Activated CD8-positive, alpha-beta memory T cell treated with anti-CD3 and anti-CD28 coated beads, Interleukin-2, amount 50 U/mL, for 24 hours (primary cell): ENCODE measurements around the gene CHRNA5.
"Not testable (repeated sequence)": the region's sequence is repeated elsewhere in the genome, so short reads cannot be mapped to it uniquely, and the experiment has no call there.

ENCODE experiments used
- DNase-seq: peaks from one replicate; pipeline ENCODE4 v3.0.0-alpha.2; 2020; ENCODE audit errors: extremely low read depth

CHRNA5 gene

DNA sequence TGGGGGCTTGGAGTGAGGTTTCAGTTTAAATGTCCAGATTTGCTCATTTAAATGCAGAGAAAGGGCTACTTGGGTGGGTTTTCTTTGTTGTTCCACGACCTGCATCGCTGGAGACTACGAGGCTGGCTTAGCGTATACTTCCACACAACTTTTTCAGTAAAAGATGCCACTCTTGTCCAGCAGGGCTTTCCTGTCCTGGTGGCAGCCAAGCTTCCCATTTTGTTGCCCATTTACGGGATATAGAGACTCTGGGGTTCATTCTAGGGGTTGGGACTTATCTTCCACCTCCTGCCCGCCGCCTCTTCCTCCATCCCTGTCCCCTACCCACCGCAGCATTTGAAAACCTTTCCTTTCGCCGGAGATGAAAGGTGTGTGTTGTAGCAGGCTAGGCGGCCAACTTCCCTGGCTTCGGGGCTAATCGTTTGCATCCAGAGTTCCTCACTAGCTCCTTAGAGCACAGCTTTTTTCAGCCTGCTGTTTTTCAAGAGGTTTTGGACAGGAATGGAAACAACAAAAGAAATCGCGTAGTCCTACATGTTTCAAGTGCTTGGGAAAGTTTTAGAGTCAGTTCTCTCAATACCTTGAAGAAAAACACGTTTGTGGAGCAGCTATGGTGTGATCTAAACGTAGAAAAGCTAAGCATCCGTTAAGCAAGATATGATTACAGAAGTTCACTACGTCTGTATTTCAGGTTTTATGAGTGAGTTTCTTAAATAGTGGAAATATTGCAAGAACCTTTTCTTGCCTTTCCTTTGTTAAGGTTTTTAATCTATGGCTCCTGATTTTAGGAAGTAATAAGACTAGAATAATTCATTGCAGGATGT, 843 bp downstream of the CHRNA5 start:
- no peak for DNase-seq

DNA sequence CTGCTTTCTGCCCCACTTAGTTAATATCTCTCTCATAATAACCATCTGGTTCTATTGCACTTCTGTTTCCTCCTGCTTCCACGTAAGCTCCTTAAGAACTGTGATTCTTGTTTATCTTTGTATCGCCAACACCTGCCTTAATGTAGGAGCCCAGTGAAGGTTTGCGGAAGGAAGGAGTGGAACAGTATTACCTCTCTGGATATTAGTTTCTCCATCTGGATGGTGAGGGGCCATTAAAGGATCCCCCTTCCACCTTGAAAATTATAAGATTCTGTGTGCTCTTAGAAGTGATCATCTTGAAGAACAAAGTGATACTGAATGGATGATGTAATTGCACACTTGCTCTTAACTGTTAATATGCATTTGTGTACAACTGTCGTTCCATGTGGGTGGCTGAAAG, 2.2 kb downstream of the CHRNA5 start:
- no peak for DNase-seq

DNA sequence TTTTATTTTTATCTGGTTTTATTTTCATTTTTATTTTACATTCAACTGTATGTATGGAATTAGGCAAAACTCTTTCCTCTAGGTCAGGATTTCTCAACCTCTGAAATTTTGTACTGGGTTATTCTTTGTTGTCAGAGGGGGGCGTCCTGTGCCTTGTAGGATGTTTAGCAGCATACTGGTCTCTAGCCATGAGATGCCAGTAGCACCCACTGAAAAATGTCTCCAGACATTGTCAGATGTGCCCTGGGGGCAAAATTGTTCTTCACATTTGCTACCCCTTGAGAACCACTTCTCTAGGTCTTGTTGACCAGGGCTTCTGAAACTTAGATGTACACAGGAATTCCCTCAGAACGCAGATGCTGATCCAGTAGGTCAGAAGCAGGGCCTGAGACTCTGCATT, 5.4 kb downstream of the CHRNA5 start:
- DNase-seq: no peak

DNA sequence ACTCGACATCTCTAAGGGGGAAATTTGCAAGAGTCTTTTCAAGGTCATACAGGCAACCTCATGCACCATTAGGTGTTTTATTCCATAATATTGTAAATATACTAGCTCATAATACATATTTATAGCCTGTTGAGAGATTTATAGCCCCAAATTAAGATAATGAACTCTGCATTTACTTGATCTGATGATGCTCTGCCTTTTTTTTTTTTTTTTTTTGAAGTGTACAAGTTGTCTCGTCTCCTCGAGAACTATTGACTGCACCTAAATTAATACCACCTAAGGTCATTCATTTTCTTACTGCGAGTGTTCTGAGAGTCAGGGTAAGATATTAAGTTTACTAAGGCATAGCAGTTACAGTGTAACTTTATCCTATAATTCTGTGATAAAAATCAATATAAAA, 6.1 kb downstream of the CHRNA5 start:
- no peak for DNase-seq

- no peak for DNase-seq
Measured at GRCh38 chr15:78573416-78573815, 8.1 kb downstream of the CHRNA5 start.

DNA sequence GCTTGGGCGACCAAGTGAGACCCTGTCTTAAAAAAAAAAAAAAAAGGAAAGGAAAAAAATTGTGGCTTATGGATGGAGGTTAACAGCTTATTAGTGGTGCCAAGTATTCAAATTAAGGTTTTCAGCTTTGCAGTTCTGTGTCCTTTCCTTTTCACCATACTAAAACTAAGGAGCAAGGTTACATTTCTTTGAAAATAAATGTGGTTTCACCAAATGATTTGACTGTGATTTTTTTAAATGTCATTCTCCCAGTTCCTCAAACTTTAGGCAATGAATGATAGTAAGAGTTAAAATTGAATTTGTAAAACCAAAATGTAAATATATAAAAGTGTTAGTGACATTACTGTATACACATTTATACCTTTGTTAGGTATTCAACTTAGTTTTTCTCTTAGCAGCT, 9.6 kb downstream of the CHRNA5 start:
- DNase-seq: no peak

DNA sequence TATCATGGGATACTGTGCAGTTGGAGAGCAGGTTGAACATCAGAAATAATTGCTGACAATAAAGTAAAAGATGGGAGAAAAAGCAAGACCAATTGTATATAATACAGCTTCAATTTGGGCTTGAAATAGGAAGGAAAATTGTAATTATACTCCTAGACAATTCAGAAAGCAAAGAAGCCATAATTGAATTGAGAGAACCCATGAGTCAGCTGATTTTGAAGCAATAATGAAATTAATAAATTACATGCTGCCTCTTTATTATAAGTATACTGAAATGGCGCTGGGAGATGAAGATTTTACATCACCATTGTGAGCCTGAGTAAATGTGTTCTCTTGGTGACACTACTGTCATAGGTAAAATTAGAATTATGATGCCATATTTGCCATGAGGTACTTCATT, 32.3 kb downstream of the CHRNA5 start:
- no peak for DNase-seq

GRCh38 chr15:78598348-78598747, 33.0 kb downstream of the CHRNA5 start:
- DNase-seq: no peak

DNA sequence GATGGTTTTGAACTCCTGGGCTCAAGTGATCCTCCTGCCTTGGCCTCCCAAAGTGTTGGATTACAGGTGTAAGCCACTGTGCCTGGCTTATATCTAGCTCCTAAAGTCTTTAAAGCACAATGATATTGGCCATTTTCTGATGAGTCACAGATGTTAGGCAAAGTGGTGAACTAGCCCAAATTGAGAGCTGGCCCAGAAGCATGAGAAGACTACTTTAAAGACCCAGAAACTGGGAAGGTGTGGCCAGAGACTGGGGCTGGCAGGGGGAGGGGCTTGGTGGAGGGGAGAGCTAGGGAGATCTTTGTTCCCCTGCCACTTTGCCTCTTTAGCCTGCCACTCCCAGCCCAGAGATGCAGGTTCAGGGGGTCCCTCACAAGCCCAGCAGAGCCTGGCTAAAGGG, 33.9 kb downstream of the CHRNA5 start:
- DNase-seq: no peak

- DNase-seq: no peak
Measured at GRCh38 chr15:78603467-78603866, 38.1 kb downstream of the CHRNA5 start.

DNA sequence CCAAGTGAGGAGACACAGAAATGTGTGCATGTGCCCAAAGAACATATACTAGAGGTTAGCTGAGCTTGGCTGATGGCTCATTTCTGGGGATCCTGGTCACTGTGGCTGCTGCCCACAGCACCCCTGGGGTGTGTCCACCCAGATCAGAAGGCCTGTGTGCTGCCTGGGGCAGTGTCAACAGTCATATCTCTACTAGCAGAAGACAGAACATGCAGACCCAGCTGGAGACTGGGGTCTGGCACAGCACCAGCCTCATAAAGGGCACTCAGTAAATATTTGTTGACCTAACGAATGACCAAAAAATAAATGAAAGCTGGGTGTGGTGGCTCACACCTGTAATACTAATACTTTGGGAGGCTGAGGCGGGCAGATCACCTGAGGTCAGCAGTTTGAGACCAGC, 39.1 kb downstream of the CHRNA5 start:
- no peak for DNase-seq

- no peak for DNase-seq
Measured at GRCh38 chr15:78605201-78605600, 39.9 kb downstream of the CHRNA5 start.

GRCh38 chr15:78605680-78606079, 40.4 kb downstream of the CHRNA5 start:
- DNase-seq: no peak

DNA sequence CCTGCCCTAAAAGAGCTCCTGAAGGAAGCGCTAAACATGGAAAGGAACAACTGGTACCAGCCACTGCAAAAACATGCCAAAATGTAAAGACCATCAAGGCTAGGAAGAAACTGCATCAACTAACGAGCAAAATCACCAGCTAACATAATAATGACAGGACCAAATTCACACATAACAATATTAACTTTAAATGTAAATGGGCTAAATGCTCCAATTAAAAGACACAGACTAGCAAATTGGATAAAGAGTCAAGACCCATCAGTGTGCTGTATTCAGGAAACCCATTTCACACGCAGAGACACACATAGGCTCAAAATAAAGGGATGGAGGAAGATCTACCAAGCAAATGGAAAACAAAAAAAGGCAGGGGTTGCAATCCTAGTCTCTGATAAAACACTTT, 44.2 kb downstream of the CHRNA5 start:
- DNase-seq: not testable (repeated sequence)

GRCh38 chr15:78614021-78614420, 48.7 kb downstream of the CHRNA5 start:
- DNase-seq: no peak

DNA sequence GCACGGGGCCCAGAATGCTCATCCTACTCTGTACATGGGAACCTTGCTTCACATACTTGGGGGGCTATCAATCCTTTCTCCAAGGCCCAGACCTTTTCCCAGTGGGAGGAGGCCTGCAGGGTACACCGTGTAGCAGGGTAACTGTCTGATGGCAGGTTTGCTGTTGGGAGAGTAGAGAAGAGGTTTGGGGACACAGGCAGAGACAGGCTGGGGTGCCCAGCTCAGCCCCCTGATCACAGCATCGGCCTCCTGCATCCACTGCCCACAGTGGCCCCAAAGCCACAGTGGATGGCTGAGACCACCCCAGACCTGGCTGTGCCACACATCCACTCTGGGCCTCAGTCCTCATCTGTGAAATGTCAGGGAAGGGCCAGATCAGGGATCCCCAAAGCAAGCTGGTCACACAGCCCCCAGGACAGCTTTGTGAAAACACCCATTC, 49.9 kb downstream of the CHRNA5 start:
- DNase-seq: no peak

GRCh38 chr15:78616506-78616905, 51.2 kb downstream of the CHRNA5 start:
- no peak for DNase-seq

DNA sequence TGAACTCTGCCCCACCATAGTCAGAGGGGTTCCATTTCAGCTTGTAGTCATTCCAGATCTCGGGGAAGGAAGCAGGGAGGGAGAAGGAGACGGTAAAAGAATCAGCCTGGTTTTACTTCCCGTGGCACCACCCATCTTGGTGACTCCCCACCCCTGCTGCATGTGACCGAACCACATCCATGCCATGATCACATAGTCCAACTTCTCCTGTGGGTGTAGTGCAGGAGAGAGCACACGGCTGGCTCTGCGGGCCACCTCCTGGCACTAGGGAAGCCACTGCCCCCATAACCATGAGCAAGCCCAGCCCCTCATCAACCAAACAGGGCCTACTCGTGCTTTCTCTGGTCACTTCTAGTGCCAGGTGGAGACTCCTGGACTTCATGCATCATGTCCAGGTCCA, 51.8 kb downstream of the CHRNA5 start:
- no peak for DNase-seq

GRCh38 chr15:78617516-78617915, 52.2 kb downstream of the CHRNA5 start:
- no peak for DNase-seq

- DNase-seq: no peak
Measured at GRCh38 chr15:78618064-78618463, 52.7 kb downstream of the CHRNA5 start.

DNA sequence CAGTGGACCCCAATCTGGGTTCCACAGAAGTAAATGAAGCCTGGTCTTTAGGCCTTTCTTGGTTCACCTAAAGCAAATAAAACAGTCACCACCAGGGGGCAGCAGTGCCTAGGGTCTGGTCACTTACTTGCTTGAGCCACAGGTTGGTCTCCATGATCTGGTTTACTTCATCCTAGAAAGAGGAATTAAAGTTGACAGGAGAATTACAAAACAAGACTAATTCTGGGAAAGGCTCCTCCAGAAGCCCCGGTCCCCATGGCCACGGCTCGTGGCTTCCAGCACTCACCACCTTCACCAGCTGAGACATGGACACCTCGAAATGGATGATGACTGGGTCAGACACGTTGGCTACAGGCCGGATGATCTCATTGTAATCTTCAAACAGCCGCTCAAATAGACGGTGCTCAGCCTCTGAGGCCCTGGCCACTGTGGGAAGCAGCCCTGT, 53.2 kb downstream of the CHRNA5 start:
- peak; percentile 62 for DNase-seq

DNA sequence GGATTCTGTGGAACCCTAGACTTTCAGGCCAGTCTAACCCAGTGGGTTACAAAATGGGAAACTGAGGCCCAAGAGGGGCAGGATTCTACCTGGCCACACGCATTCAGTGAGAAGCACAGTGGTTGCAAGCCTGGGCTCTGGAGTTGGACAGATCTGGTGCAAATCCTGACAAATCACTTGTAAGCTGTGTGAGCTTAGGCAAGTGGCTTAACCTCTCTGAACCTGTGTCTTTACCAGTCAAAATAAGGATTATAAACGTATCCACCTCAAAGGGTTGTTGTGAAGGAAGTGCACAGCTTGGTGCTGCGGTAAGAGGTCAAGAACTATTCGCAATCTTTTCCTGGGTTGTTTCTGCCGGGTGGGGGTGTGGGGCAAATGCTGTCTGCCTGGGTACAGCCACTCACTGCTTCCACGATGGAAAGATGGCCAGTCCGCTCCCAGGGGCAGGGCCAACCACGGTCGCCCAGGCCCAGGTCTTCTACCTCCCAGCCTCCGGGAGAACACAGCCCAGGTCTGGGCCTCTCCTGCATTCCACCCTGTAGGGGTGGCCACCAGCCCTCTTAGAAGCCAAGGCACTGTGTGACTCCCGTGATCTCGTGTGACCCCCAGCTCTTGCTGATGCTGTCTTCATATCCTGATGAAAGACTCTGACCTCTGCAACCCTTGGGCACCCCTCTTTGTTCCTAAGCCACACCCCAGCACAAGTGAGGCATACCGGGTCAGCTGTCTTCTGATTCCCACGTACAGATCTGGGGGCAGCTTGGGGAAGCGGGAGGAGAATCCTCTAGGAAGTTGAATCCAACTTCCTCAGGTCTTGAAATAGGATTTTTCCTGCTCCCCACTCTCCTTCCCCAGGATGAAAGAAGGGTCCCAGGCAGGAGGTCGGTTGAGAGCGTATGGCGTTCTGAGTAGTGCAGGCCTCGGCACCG, 54.0 kb downstream of the CHRNA5 start:
- no peak for DNase-seq

DNA sequence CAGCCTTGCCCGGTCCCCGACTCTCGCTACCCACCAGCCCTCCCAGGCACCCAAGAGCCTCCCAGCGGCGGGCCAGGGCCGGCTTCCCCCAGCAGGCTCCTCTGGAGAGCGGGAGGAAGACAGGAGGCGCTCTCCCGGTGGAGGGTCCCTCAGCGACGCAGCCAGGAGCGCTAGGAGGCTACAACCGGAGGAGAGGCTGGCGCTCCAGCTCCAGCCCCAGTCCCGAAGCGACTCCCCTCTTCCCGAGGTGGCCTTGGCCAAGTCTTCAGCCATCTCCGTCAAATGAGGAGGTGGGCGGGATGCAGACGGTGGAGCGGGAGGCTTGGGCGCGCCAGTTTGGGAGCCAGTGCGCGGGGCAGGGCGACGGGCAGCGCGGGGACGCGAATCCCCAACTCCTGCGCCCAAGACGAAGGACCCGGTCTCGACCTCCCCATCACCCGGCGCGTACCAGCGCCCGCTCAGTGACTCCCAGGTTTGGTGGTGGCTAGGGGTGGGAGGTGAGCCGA, 54.8 kb downstream of the CHRNA5 start:
- no peak for DNase-seq
